A673 (cell line): ENCODE data around the gene LDB3. TPM values are rescaled to one million over a fixed set of nuclear protein-coding genes. Genes with fewer than 3 reads are reported as not detected.

Experiments used
- BruUV-seq: library from RNA; stranded (reverse); fragments of 400-500 nt; replicated peaks from 2 replicates; lab custom pipeline; 2021; lab: Mats Ljungman, UMichigan
- CTCF ChIA-PET: fragments of 300-600 bp; sonication (Branson Sonifier 250); formaldehyde crosslinking; loops from one replicate; lab custom pipeline; 2022; ENCODE audit warnings: antibody characterized with exemption; lab: Charles Lee
- POLR2A ChIA-PET: fragments of 300-600 bp; sonication (Branson Sonifier 250); formaldehyde crosslinking; loops from one replicate; lab custom pipeline; 2022; ENCODE audit warnings: antibody characterized with exemption; ENCODE audit not compliant: low non-redundant PET; lab: Charles Lee
- DNase-seq: peaks from one replicate; pipeline ENCODE4 v3.0.0-alpha.2; 2015; ENCODE audit warnings: low spot score
- H3K27ac ChIP-seq: fragments of 200-600 bp; sonication (generic); 2 replicates; pipeline ENCODE4 v1.5.1; 2016; ENCODE audit warnings: mixed run types, low read depth, mild to moderate bottlenecking, mixed read lengths, antibody characterized with exemption, low read length; ENCODE audit not compliant: poor library complexity, severe bottlenecking
- H3K27me3 ChIP-seq: fragments of 200-600 bp; sonication (generic); replicated peaks from 2 replicates; pipeline ENCODE4 v1.6.1; 2017; ENCODE audit warnings: mixed run types, low read depth, mild to moderate bottlenecking, mixed read lengths, antibody characterized with exemption, low read length; ENCODE audit not compliant: insufficient read depth, poor library complexity
- H3K36me3 ChIP-seq: fragments of 200-600 bp; sonication (generic); 2 replicates; pipeline ENCODE4 v1.6.1; 2016; ENCODE audit warnings: mixed run types, mild to moderate bottlenecking, mixed read lengths, antibody characterized with exemption, low read length; ENCODE audit not compliant: insufficient read depth, poor library complexity, severe bottlenecking
- H3K4me1 ChIP-seq: fragments of 200-600 bp; sonication (generic); 2 replicates; pipeline ENCODE4 v1.6.1; 2017; ENCODE audit warnings: mixed run types, mild to moderate bottlenecking, mixed read lengths, antibody characterized with exemption, low read length; ENCODE audit not compliant: insufficient read depth, poor library complexity, severe bottlenecking
- H3K4me3 ChIP-seq: fragments of 200-600 bp; sonication (generic); 2 replicates; pipeline ENCODE4 v1.5.1; 2016; ENCODE audit warnings: low read depth, mixed run types, mild to moderate bottlenecking, mixed read lengths, low read length; ENCODE audit not compliant: poor library complexity, severe bottlenecking
- H3K9me3 ChIP-seq: fragments of 200-600 bp; sonication (generic); 2 replicates; pipeline ENCODE4 v1.6.1; 2016; ENCODE audit warnings: mixed run types, low read depth, mild to moderate bottlenecking, mixed read lengths, antibody characterized with exemption, low read length; ENCODE audit not compliant: poor library complexity, severe bottlenecking
- EZH2 ChIP-seq: fragments of 200-600 bp; sonication (generic); IDR thresholded peaks from 2 replicates; pipeline ENCODE4 v1.6.1; 2017; ENCODE audit warnings: borderline replicate concordance, low read depth, mild to moderate bottlenecking, mixed read lengths, antibody characterized with exemption, low read length; ENCODE audit not compliant: poor library complexity, severe bottlenecking
- intact Hi-C: fragments of 100-400 bp; cut with micrococcal nuclease; formaldehyde crosslinking; loops from one replicate; pipeline ENCODE4 v1.10.0; 2022; ENCODE audit not compliant: unreplicated experiment
- total RNA-seq: library from RNA; stranded (reverse); gene quantifications from 2 replicates; pipeline ENCODE4 v1.2.3, GENCODE V29; 2021
- TF ChIP-seq, protein P1 (sequence below): fragments of 300-800, 200-600 bp; sonication (generic); conservative IDR thresholded peaks from 2 replicates; pipeline ENCODE4 v1.5.1; 2017; ENCODE audit warnings: low read depth, mild to moderate bottlenecking, antibody characterized with exemption, low read length, moderate library complexity, mixed read lengths

The LDB3 gene
- total RNA-seq, 1 experiment from 2014 or later, result 0.34 TPM

DNA sequence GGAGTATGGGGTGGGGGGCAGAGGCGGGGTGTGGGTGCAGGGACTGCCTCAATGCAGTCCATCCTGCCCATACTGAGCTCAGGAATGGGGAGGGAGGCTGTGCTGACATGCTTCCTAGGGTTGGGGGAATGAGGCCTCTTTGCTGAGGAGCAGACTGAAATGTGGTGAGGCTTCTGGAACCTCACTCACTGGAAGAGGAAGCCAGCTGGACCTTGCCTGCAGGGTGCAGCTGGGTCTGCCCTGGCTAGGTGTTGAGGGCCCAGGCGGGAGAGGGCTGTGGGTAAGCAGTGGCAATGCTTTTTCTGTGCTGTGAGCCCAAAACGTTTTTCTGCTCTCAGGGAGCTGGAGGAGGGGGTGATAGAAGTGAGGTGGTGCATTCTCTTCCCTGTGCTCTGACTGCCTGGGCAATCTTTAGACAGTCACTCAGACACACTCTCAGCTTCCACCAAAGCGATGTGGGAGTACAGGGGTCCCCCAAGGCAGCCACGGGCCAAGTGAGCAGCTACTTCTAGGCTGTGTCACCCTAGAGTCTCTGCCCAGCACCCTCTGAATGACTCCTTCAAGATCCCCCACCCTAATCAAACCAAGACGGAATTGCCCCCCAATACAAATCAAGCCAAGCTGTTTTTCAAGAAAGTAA, 47.0 kb downstream of the LDB3 start:
- BruUV-seq, result no TSS peak
- POLR2A ChIA-PET, result no interaction called here
- Histone ChIP-seq H3K4me3 (no peak overlapping the region), H3K9me3 (no peaks in the 10 kb centered on the region), H3K27ac (no peak overlapping the region), H3K4me1 (peaks cover 20% of the 10 kb centered on the region), H3K27me3 (no peaks in the 10 kb centered on the region), H3K36me3 (no peaks in the 10 kb centered on the region)
- TF ChIP-seq, protein P1, sequence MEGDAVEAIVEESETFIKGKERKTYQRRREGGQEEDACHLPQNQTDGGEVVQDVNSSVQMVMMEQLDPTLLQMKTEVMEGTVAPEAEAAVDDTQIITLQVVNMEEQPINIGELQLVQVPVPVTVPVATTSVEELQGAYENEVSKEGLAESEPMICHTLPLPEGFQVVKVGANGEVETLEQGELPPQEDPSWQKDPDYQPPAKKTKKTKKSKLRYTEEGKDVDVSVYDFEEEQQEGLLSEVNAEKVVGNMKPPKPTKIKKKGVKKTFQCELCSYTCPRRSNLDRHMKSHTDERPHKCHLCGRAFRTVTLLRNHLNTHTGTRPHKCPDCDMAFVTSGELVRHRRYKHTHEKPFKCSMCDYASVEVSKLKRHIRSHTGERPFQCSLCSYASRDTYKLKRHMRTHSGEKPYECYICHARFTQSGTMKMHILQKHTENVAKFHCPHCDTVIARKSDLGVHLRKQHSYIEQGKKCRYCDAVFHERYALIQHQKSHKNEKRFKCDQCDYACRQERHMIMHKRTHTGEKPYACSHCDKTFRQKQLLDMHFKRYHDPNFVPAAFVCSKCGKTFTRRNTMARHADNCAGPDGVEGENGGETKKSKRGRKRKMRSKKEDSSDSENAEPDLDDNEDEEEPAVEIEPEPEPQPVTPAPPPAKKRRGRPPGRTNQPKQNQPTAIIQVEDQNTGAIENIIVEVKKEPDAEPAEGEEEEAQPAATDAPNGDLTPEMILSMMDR, result no peak
- TF ChIP-seq EZH2, result no peak
- CTCF ChIA-PET, result interaction anchor here (0.5 to 0.6 kb wide), 2 partner anchors 43 to 413 kb away, joined by 3 read pairs; no protein-coding TSS in a partner anchor
- intact Hi-C loops, result no loop called here
- no peak for DNase-seq

GRCh38 chr10:86715836-86716235, 47.5 kb downstream of the LDB3 start:
- Histone ChIP-seq H3K4me3 (no peak overlapping the region), H3K4me1 (peaks cover 16% of the 10 kb centered on the region), H3K27ac (no peak overlapping the region), H3K27me3 (no peaks in the 10 kb centered on the region), H3K36me3 (no peaks in the 10 kb centered on the region), H3K9me3 (no peaks in the 10 kb centered on the region)
- CTCF ChIA-PET, result interaction anchor here (0.5 to 0.6 kb wide), 2 partner anchors 42 to 412 kb away, joined by 3 read pairs; no protein-coding TSS in a partner anchor
- no peak for DNase-seq
- POLR2A ChIA-PET, result no interaction called here
- BruUV-seq, result no TSS peak
- TF ChIP-seq, protein P1, result no peak
- TF ChIP-seq EZH2, result no peak
- intact Hi-C loops, result no loop called here

GRCh38 chr10:86716466-86716865, 48.2 kb downstream of the LDB3 start:
- H3K27me3 ChIP-seq, result no peaks in the 10 kb centered on the region
- intact Hi-C loops, result no loop called here
- no peak for TF ChIP-seq EZH2
- H3K9me3 ChIP-seq, result no peaks in the 10 kb centered on the region
- peaks cover 15% of the 10 kb centered on the region for H3K4me1 ChIP-seq
- no peaks in the 10 kb centered on the region for H3K36me3 ChIP-seq
- no TSS peak for BruUV-seq
- no peak overlapping the region for H3K27ac ChIP-seq
- no peak for DNase-seq
- no peak overlapping the region for H3K4me3 ChIP-seq
- CTCF ChIA-PET, result no interaction called here
- POLR2A ChIA-PET, result no interaction called here
